SHP77 treated with DMSO at 0.1 percent for 48 hours (cell line): ENCODE results near the gene INO80C.
"Not testable (repeated sequence)": the region's sequence is repeated elsewhere in the genome, so short reads cannot be mapped to it uniquely, and the experiment has no call there.

Source experiments
- DNase-seq: peaks from one replicate; lab custom pipeline; 2025; lab: John Stamatoyannopoulos, UW

The INO80C gene

GRCh38 chr18:35489281-35489680, 8.5 kb downstream of the INO80C start:
- not testable (repeated sequence) for DNase-seq

- DNase-seq = not testable (repeated sequence)
Measured at GRCh38 chr18:35488396-35488795, 9.4 kb downstream of the INO80C start.

- not testable (repeated sequence) for DNase-seq
Measured at GRCh38 chr18:35487525-35487924, 10.2 kb downstream of the INO80C start.

- DNase-seq = no peak
Measured at GRCh38 chr18:35485852-35486251, 11.9 kb downstream of the INO80C start.

- no peak for DNase-seq
Measured at GRCh38 chr18:35484034-35484433, 13.7 kb downstream of the INO80C start.

- DNase-seq = no peak
Measured at GRCh38 chr18:35481960-35482366, 15.8 kb downstream of the INO80C start.

GRCh38 chr18:35479911-35480586, 17.7 kb downstream of the INO80C start:
- no peak for DNase-seq

GRCh38 chr18:35478520-35479435, 19.0 kb downstream of the INO80C start:
- no peak for DNase-seq

- DNase-seq = no peak
Measured at GRCh38 chr18:35477974-35478373, 19.8 kb downstream of the INO80C start.

- no peak for DNase-seq
Measured at GRCh38 chr18:35477497-35477896, 20.3 kb downstream of the INO80C start.

GRCh38 chr18:35474884-35475283, 22.9 kb downstream of the INO80C start:
- no peak for DNase-seq

- DNase-seq = no peak
Measured at GRCh38 chr18:35473562-35473961, 24.2 kb downstream of the INO80C start.

- no peak for DNase-seq
Measured at GRCh38 chr18:35470435-35470834, 27.3 kb downstream of the INO80C start.

- no peak for DNase-seq
Measured at GRCh38 chr18:35469725-35470124, 28.0 kb downstream of the INO80C start.

GRCh38 chr18:35468711-35469110, 29.0 kb downstream of the INO80C start:
- no peak for DNase-seq

GRCh38 chr18:35467624-35468016, 30.1 kb downstream of the INO80C start:
- no peak for DNase-seq

- DNase-seq = no peak
Measured at GRCh38 chr18:35466815-35467623, 30.7 kb downstream of the INO80C start.

- no peak for DNase-seq
Measured at GRCh38 chr18:35466334-35466733, 31.4 kb downstream of the INO80C start.

GRCh38 chr18:35465329-35465728, 32.4 kb downstream of the INO80C start:
- no peak for DNase-seq

GRCh38 chr18:35464831-35465279, 32.9 kb downstream of the INO80C start:
- no peak for DNase-seq

- DNase-seq = no peak
Measured at GRCh38 chr18:35463827-35464226, 33.9 kb downstream of the INO80C start.

- DNase-seq = no peak
Measured at GRCh38 chr18:35463050-35463449, 34.7 kb downstream of the INO80C start.
